ENCODE measurements around the gene TBC1D22A.
A peak's percentile ranks its signal among the peaks of the same experiment; 100 is the strongest.

Gene TBC1D22A

GRCh38 chr22:46798041-46798365, 35.6 kb downstream of the TBC1D22A start:
- no peak for DNase-seq

GRCh38 chr22:46798366-46799350, 36.2 kb downstream of the TBC1D22A start:
- no peak for DNase-seq

GRCh38 chr22:46799626-46800025, 37.2 kb downstream of the TBC1D22A start:
- DNase-seq: no peak

- DNase-seq: no peak
Measured at GRCh38 chr22:46800102-46800857, 37.8 kb downstream of the TBC1D22A start.

- peak in 1 of 2 experiments; percentile 42 for DNase-seq
Measured at GRCh38 chr22:46801331-46801811, 38.9 kb downstream of the TBC1D22A start.

- DNase-seq: no peak
Measured at GRCh38 chr22:46801826-46802607, 39.6 kb downstream of the TBC1D22A start.

- DNase-seq: no peak
Measured at GRCh38 chr22:46802608-46803027, 40.2 kb downstream of the TBC1D22A start.

GRCh38 chr22:46803031-46803880, 40.8 kb downstream of the TBC1D22A start:
- DNase-seq: peak; percentile 40 to 49

GRCh38 chr22:46803936-46804335, 41.5 kb downstream of the TBC1D22A start:
- DNase-seq: no peak

- DNase-seq: no peak
Measured at GRCh38 chr22:46806794-46807193, 44.3 kb downstream of the TBC1D22A start.

GRCh38 chr22:46807458-46807857, 45.0 kb downstream of the TBC1D22A start:
- DNase-seq: no peak

GRCh38 chr22:46809153-46809885, 46.9 kb downstream of the TBC1D22A start:
- DNase-seq: no peak

GRCh38 chr22:46810856-46811786, 48.7 kb downstream of the TBC1D22A start:
- DNase-seq: no peak

GRCh38 chr22:46812034-46812605, 49.7 kb downstream of the TBC1D22A start:
- DNase-seq: no peak

- no peak for DNase-seq
Measured at GRCh38 chr22:46812788-46813187, 50.3 kb downstream of the TBC1D22A start.

- no peak for DNase-seq
Measured at GRCh38 chr22:46813816-46814597, 51.6 kb downstream of the TBC1D22A start.

- no peak for DNase-seq
Measured at GRCh38 chr22:46815132-46815531, 52.7 kb downstream of the TBC1D22A start.

- no peak for DNase-seq
Measured at GRCh38 chr22:46815559-46815895, 53.1 kb downstream of the TBC1D22A start.

Data from NCI-H2081 (cell line).